Effector memory CD8-positive, alpha-beta T cell (primary cell): ENCODE measurements around the gene FHOD1.

Source experiments
- ATAC-seq: fragments of 150-1000 bp; cut with Tn5 transposase; replicated peaks from 2 replicates; pipeline ENCODE4 v1.10.0; 2021; ENCODE audit warnings: mild to moderate bottlenecking, moderate library complexity
- DNase-seq, 3 experiments: peaks; one replicate each; pipeline ENCODE4 v3.0.0; 2021
- H3K27ac Mint-ChIP-seq, 2 donors: one replicate each; pipeline ENCODE4 v1.8.0; 2022; ENCODE audit warnings: mild to moderate bottlenecking in 2 of 2, mixed read lengths in 2 of 2, moderate library complexity in 2 of 2
- H3K27me3 Mint-ChIP-seq, 2 donors: one replicate each; pipeline ENCODE4 v1.8.0; 2022; ENCODE audit warnings: mixed read lengths in 2 of 2
- H3K36me3 Mint-ChIP-seq: one replicate; pipeline ENCODE4 v1.8.0; 2022; ENCODE audit warnings: mild to moderate bottlenecking, moderate library complexity, mixed read lengths; ENCODE audit not compliant: insufficient read depth
- H3K4me1 Mint-ChIP-seq, 2 donors: one replicate each; pipeline ENCODE4 v1.8.0; 2022; ENCODE audit warnings: low read depth in 2 of 2, mixed read lengths in 2 of 2
- H3K4me3 Mint-ChIP-seq, 2 donors: one replicate each; pipeline ENCODE4 v1.8.0; 2022; ENCODE audit warnings: mild to moderate bottlenecking in 2 of 2, mixed read lengths in 2 of 2, moderate library complexity in 2 of 2
- H3K9me3 Mint-ChIP-seq, 2 donors: one replicate each; pipeline ENCODE4 v1.8.0; 2022; ENCODE audit warnings: mixed read lengths in 2 of 2

FHOD1 gene

GRCh38 chr16:67281536-67282446 is 34.5 kb upstream of the FHOD1 start:
- ATAC-seq (no peak), DNase-seq (no peak)
- peaks cover 9% of the 10 kb centered on the region for H3K36me3 Mint-ChIP-seq
- H3K4me3 Mint-ChIP-seq, result no peak overlapping the region
- no peak overlapping the region for H3K27ac Mint-ChIP-seq
- H3K9me3 Mint-ChIP-seq, result no peaks in the 10 kb centered on the region
- peaks cover 0 to 7% of the 10 kb centered on the region in 2 donors for H3K4me1 Mint-ChIP-seq
- H3K27me3 Mint-ChIP-seq, result no peaks in the 10 kb centered on the region

GRCh38 chr16:67280090-67281015 is 33.1 kb upstream of the FHOD1 start:
- Mint-ChIP-seq H3K4me3 (peak overlapping the region in 1 of 2 donors; percentile 37), H3K27ac (no peak overlapping the region), H3K9me3 (no peaks in the 10 kb centered on the region), H3K27me3 (no peaks in the 10 kb centered on the region), H3K36me3 (peaks cover 12% of the 10 kb centered on the region), H3K4me1 (peaks cover 0 to 8% of the 10 kb centered on the region in 2 donors)
- DNase-seq, result no peak
- no peak for ATAC-seq

- no peaks in the 10 kb centered on the region for H3K9me3 Mint-ChIP-seq
- peaks cover 0 to 9% of the 10 kb centered on the region in 2 donors for H3K4me1 Mint-ChIP-seq
- peak within 1 kb of the TSS; percentile 77 to 81 for H3K27ac Mint-ChIP-seq
- peak within 1 kb of the TSS; percentile 75 to 83 for H3K4me3 Mint-ChIP-seq
- DNase-seq (peak; percentile 70 to 75 (median 74)), ATAC-seq (peak; percentile 95)
- peaks cover 12% of the 10 kb centered on the region for H3K36me3 Mint-ChIP-seq
- no peaks in the 10 kb centered on the region for H3K27me3 Mint-ChIP-seq
These were observed 32.2 kb upstream of the FHOD1 start, which contains the start of gene PLEKHG4 for GRCh38 chr16:67279296-67280089. Gene PLEKHG4, plus strand, starts transcription at chr16:67279532. Its CDS starts 513 bp downstream, at chr16:67280045.

- Mint-ChIP-seq H3K4me1 (peaks cover 0 to 9% of the 10 kb centered on the region in 2 donors), H3K27me3 (no peaks in the 10 kb centered on the region), H3K27ac (peak overlapping the region; percentile 77 to 81), H3K4me3 (peak overlapping the region; percentile 75 to 83), H3K9me3 (no peaks in the 10 kb centered on the region), H3K36me3 (peaks cover 12% of the 10 kb centered on the region)
- peak; percentile 61 for ATAC-seq
- DNase-seq, result peak in 2 of 3 experiments; percentile 27 to 36
These were observed 31.6 kb upstream of the FHOD1 start for GRCh38 chr16:67278773-67279295.

- Mint-ChIP-seq H3K27me3 (no peaks in the 10 kb centered on the region), H3K4me1 (peaks cover 0 to 9% of the 10 kb centered on the region in 2 donors), H3K27ac (peak overlapping the region; percentile 77 to 81)
These were observed 30.9 kb upstream of the FHOD1 start for GRCh38 chr16:67277999-67278772.

GRCh38 chr16:67277294-67277998 is 30.2 kb upstream of the FHOD1 start:
- Mint-ChIP-seq H3K27ac (peak overlapping the region; percentile 67 to 81), H3K27me3 (no peaks in the 10 kb centered on the region), H3K4me3 (peak overlapping the region; percentile 61 to 69), H3K4me1 (peaks cover 0 to 9% of the 10 kb centered on the region in 2 donors), H3K36me3 (peaks cover 10% of the 10 kb centered on the region), H3K9me3 (no peaks in the 10 kb centered on the region)
- ATAC-seq, result no peak
- DNase-seq, result no peak

More at GRCh38 chr16:67277999-67278772, 30.9 kb upstream of the FHOD1 start:
- Mint-ChIP-seq H3K4me3 (peak overlapping the region; percentile 75 to 83), H3K9me3 (no peaks in the 10 kb centered on the region), H3K36me3 (peaks cover 10% of the 10 kb centered on the region)
- DNase-seq (no peak), ATAC-seq (no peak)

- H3K4me3 Mint-ChIP-seq, result no peak overlapping the region
- no peak for ATAC-seq
These were observed 28.0 kb upstream of the FHOD1 start for GRCh38 chr16:67275321-67275720.

GRCh38 chr16:67271446-67271845 is 24.2 kb upstream of the FHOD1 start:
- no peak overlapping the region for H3K27ac Mint-ChIP-seq
- ATAC-seq, result no peak
- peaks cover 4% of the 10 kb centered on the region for H3K36me3 Mint-ChIP-seq
- DNase-seq, result no peak
- no peak overlapping the region for H3K4me3 Mint-ChIP-seq
- no peaks in the 10 kb centered on the region for H3K9me3 Mint-ChIP-seq
- H3K27me3 Mint-ChIP-seq, result no peaks in the 10 kb centered on the region
- H3K4me1 Mint-ChIP-seq, result peaks cover 0 to 2% of the 10 kb centered on the region in 2 donors

More at GRCh38 chr16:67275321-67275720, 28.0 kb upstream of the FHOD1 start:
- DNase-seq, result no peak
- no peaks in the 10 kb centered on the region for H3K27me3 Mint-ChIP-seq
- peaks cover 0 to 9% of the 10 kb centered on the region in 2 donors for H3K4me1 Mint-ChIP-seq
- no peaks in the 10 kb centered on the region for H3K9me3 Mint-ChIP-seq
- H3K36me3 Mint-ChIP-seq, result peaks cover 7% of the 10 kb centered on the region
- H3K27ac Mint-ChIP-seq, result no peak overlapping the region

GRCh38 chr16:67270931-67271338 is 23.7 kb upstream of the FHOD1 start:
- DNase-seq, result no peak
- H3K27me3 Mint-ChIP-seq, result no peaks in the 10 kb centered on the region
- ATAC-seq, result no peak
- no peak overlapping the region for H3K27ac Mint-ChIP-seq
- peaks cover 3% of the 10 kb centered on the region for H3K36me3 Mint-ChIP-seq
- no peaks in the 10 kb centered on the region for H3K9me3 Mint-ChIP-seq
- no peak overlapping the region for H3K4me3 Mint-ChIP-seq
- peaks cover 0 to 2% of the 10 kb centered on the region in 2 donors for H3K4me1 Mint-ChIP-seq

- Mint-ChIP-seq H3K4me1 (no peaks in the 10 kb centered on the region), H3K36me3 (peaks cover 3% of the 10 kb centered on the region), H3K4me3 (no peak overlapping the region), H3K27me3 (no peaks in the 10 kb centered on the region), H3K9me3 (no peaks in the 10 kb centered on the region), H3K27ac (no peak overlapping the region)
- DNase-seq (no peak), ATAC-seq (no peak)
These were observed 22.5 kb upstream of the FHOD1 start for GRCh38 chr16:67269766-67270165.

GRCh38 chr16:67268136-67268579 is 20.9 kb upstream of the FHOD1 start:
- no peaks in the 10 kb centered on the region for H3K4me1 Mint-ChIP-seq
- DNase-seq, result no peak
- no peaks in the 10 kb centered on the region for H3K9me3 Mint-ChIP-seq
- H3K4me3 Mint-ChIP-seq, result no peak overlapping the region
- ATAC-seq, result no peak
- H3K27me3 Mint-ChIP-seq, result peaks cover 8 to 11% of the 10 kb centered on the region in 2 donors
- H3K36me3 Mint-ChIP-seq, result peaks cover 3% of the 10 kb centered on the region
- no peak overlapping the region for H3K27ac Mint-ChIP-seq
